ENCODE measurements around the gene DIPK1B. TPM values are rescaled to one million over a fixed set of nuclear protein-coding genes. Genes with fewer than 3 reads are reported as not detected.

DIPK1B gene
- polyA plus RNA-seq, 3 donors, result 25.9 to 31.9 (median 27.3) TPM

DNA sequence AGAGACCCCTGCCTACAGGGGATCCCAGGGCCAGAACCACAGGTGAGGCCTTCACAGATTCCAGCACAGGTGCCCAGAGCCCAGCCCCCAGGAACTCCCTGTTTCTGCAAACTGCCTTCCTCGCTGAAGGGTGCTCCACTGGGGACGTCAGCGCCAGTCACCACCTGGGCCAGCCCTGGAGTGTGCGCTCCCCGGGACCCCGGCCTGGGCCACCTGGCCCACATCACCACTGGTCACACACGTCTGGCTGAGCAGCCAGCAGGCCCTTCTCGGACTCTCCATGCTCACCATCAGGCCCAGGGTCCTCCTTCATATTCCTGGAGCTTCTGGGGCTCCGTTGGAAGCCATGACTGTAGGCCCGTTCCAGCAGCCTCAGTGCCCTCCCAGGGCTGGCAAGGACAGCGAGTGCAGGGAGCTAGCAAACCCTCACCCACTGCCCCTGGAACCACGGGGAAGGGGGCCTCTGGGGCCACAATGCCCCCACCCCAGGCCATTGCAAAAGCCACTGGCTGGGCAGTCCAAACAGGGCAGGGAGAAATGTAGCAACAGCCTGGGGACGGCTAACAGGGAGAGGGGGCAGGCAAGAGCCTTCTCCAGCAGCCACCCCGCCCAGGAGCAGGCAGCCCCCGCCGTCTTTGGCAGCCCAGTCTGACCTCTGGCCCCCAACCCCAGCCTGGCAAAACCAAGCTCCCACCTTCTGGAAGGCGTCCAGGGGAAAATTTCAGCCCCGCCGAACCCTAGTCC, 26.4 kb upstream of the DIPK1B start:
- DNase-seq (ENCODE audit: low read depth in 3 of 3, low spot score in 2 of 3), result no peak

GRCh38 chr9:136686534-136686793, 25.9 kb upstream of the DIPK1B start:
- no peak for DNase-seq (ENCODE audit: low read depth in 3 of 3, low spot score in 2 of 3)

GRCh38 chr9:136686794-136687711, 25.3 kb upstream of the DIPK1B start, which contains the start of gene AGPAT2:
Gene AGPAT2, minus strand, starts transcription at chr9:136687457. Its CDS starts 100 bp downstream, at chr9:136687357.
- DNase-seq (ENCODE audit: low read depth in 3 of 3, low spot score in 2 of 3), result no peak

- no peak for DNase-seq (ENCODE audit: low read depth in 3 of 3, low spot score in 2 of 3)
Measured at GRCh38 chr9:136687721-136688223, 24.6 kb upstream of the DIPK1B start.

GRCh38 chr9:136688274-136689107, 23.9 kb upstream of the DIPK1B start:
- no peak for DNase-seq (ENCODE audit: low read depth in 3 of 3, low spot score in 2 of 3)

DNA sequence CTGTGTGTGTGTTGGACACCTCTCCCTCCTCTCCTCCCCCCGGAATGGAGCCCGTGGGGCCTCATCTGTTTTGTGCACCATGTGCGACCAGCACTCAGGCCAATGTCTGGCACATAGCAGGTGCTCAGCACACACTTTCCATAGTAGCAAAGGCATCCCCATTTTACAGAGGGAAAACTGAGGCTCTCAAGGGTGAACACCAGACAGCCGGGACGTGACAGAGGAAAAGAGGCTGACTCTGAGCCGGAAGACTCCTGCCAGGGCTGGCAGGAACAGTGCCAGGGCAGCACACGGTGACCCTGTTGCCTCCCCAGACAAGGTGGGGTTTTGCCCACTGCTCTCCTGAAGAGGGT, 23.3 kb upstream of the DIPK1B start:
- no peak for DNase-seq (ENCODE audit: low read depth in 3 of 3, low spot score in 2 of 3)

DNA sequence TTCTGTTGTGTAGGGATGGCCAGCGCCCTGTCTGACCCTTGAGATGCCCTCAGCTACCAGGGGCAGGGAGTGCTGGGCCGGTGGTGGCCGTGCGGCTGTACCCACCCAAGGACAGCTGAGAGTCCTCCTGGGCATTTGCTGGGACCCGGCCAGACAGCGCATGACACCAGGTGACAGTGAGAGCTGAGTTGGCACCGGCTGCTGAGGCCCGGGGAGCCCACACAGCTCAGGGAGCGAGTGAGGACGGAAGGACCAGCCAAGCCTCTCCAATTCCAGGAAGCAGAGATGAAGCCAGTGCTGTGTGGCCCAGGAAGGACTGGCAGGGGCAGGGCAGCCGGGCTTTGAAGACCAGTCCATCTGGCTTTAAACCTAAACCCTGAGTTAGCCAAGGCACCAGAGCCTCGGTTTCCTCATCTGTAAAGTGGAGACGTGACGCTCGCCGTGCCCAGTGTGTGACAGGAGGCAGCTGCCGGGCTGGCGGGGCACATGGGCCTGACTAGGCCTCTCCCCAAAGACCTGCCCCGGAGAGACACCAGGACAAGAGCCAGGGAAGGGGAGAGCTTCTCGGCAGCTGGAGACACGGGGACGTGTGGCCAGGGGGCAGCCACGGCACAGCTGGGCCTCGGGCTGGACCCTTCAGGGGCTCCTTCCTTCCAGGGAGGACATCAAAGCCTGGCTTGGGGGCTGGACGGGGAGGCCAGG, 22.1 kb upstream of the DIPK1B start:
- no peak for DNase-seq (ENCODE audit: low read depth in 3 of 3, low spot score in 2 of 3)

DNA sequence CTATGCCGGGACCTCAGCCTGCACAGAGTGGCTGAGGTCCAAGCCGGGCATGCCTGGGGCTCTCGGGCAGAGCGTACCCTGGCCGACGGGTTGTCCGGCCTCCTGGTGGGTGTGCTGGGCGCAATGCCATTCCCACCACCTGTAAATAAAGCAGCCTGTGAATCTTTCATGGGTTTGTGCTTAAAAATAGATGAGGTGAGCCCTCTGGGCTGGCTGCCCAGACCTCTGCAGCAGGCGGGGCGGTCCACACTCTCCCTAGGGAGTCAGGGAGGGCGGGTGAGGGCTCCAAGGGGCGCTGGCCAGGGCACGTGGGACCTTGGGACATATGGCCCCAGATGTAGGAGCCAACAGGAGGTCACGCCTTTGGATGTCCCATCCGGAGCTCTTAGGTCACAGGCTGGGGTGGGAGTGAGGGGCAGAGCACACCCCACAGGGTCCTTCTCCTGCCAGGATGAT, 21.5 kb upstream of the DIPK1B start:
- DNase-seq (ENCODE audit: low read depth in 3 of 3, low spot score in 2 of 3), result no peak

DNA sequence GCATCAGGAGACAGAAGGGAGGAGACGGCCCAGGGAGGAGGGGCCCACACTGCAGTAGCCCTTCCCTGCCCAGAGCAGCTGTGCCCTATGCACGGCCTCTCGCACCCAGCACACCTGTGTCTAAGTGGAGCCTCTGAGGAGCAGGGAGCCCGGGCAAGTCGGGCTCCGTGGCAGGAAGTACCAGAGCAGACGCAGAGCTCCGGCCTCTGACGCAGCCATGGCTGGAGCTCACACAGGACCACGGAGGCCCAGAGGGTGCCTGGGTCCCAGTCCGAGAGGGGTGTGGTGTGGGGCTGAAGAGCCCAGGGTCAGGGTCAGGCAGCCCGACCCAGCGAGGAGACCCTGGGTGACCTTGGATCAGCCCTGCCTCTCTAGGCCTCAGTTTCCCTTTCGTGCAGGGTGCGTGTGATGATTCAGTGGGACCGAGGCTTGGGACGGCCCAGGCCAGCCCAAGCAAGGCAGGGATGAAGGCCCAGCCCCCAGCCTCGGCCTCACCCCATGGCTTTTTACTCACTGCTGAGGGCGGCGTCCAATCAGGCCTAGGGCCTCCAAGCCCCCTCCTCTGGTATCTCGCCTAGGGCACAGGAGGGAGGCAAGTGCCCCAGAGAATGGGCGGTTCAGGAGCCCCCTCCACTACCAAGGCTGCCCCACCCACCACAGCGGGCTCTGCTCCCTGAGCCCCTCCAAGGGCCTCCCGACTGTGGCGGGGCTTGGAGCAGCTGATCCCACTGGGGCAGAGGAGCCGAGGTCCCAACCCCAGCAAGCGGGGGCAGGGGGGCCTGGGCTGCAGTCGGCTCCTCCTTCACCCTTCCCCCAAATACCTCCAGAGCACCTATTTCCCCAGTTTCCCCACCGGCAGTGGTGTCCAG, 20.8 kb upstream of the DIPK1B start:
- DNase-seq (ENCODE audit: low read depth in 3 of 3, low spot score in 2 of 3), result no peak

DNA sequence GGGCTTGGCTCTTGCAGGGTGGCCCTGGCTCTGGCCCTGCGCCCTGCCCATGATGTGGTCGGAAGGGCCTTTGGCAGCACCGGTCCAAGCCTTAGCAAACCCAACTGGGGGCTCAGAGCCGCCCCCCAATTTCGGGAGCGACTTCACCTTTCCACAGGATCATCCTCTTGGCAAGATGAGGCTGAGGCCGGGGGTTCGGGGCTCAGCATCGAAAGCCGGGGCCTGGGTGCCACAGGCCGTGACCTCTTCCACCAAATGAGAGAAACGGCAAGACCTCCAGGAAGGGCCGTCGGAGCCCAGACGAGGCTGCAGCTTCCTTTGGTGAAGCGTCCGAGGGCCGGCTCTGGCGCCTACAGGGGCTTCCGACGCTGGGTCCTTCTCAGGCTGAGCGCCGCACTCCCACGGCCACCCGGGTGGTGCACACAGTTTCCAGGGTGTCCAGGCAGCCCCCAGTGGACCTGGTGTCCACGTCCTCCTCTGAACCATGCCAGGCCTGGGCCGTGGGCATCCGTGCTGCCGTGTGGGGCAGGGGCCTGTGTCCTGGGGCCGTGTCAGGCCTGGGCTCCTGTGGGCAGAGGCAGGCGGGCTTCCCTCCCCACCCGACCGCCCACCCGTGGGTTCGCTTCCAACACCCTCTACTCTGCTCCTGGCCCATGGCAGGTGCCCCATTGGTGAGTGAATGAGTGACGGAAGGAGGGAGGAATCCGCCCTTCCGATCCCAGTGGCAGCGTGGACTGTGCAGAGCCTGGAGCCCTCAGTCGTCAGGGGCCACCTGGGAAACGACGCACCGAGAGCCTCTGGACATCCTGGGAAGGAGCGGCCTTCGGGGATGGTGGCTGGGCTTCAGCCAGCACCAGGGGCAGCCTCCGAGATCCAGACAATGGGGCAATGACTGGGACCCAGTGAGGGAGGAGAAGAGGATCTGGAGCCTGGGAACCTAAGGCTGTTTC, 19.9 kb upstream of the DIPK1B start:
- no peak for DNase-seq (ENCODE audit: low read depth in 3 of 3, low spot score in 2 of 3)

- DNase-seq (ENCODE audit: low read depth in 3 of 3, low spot score in 2 of 3), result no peak
Measured at GRCh38 chr9:136693135-136693489, 19.3 kb upstream of the DIPK1B start.

DNA sequence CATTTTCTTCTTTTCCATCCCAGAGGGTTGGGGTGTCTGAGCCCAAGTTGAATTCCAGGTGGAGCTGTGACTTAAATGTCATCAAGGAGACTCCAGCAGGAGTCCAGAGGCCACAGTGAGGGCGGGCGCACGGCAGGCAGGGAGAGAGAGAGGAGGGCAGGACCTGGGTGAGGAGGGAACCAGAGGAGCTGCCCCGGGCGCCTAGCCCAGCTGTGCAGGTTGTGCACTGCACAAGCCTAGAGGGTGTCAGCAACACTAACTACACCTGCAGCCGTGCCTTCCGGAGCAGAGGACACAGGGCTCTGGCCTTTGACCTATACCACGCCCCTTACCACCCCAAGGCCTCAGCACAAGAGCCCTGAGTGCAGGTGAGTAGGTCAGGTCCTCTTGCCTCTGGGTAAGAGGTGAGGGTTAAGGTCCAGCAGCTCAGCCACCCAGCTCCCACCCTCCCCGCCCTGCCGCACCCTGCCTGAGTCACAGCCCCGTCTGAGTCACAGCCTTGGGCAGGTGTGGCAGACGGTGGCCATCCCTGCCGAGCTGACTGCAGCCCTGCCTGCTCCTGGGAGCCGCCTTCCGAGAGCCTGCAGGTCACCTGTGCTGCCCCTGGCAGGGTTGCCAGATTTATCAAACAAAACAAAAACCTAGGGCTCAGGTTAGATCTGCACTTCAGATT, 18.7 kb upstream of the DIPK1B start:
- no peak for DNase-seq (ENCODE audit: low read depth in 3 of 3, low spot score in 2 of 3)

- no peak for DNase-seq (ENCODE audit: low read depth in 3 of 3, low spot score in 2 of 3)
Measured at GRCh38 chr9:136694163-136694871, 18.1 kb upstream of the DIPK1B start.

DNA sequence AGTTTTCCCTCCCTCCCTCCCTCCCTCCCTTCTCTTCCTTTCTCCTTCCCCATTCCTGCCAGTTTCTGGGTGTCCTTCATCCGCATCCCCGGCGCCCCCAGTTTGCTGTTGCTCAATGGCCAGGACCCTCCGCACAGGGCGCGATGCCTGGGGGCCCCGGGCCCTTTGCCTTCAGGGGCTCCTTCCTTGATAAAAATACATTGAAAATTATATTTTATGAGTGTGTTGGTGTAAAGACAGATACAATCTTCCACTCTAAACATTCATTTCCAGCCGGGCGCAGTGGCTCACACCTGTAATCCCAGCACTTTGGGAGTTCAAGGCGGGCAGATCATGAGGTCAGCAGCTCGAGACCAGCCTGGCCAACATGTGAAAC, 17.5 kb upstream of the DIPK1B start:
- no peak for DNase-seq (ENCODE audit: low read depth in 3 of 3, low spot score in 2 of 3)

GRCh38 chr9:136695435-136695895, 16.9 kb upstream of the DIPK1B start:
- DNase-seq (ENCODE audit: low read depth in 3 of 3, low spot score in 2 of 3), result no peak

- DNase-seq (ENCODE audit: low read depth in 3 of 3, low spot score in 2 of 3), result no peak
Measured at GRCh38 chr9:136695955-136696354, 16.4 kb upstream of the DIPK1B start.

- DNase-seq (ENCODE audit: low read depth in 3 of 3, low spot score in 2 of 3), result no peak
Measured at GRCh38 chr9:136696502-136696901, 15.9 kb upstream of the DIPK1B start.
